OCI-LY3 (cell line): ENCODE measurements around the gene HPS5.
"Not testable (repeated sequence)": the region's sequence is repeated elsewhere in the genome, so short reads cannot be mapped to it uniquely, and the experiment has no call there.

Experiments used
- EZH2phosphoT487 ChIP-seq: fragments of 200-600 bp; shearing (Covaris generic); IDR thresholded peaks from 2 replicates; pipeline ENCODE4 v1.6.1; 2018; ENCODE audit warnings: antibody characterized with exemption, mixed run types, low read depth
- TF ChIP-seq, protein P1 (sequence below): fragments of 200-600, 300-600 bp; sonication (generic); IDR thresholded peaks from 2 replicates; pipeline ENCODE4 v1.5.1; 2014; ENCODE audit warnings: antibody characterized with exemption, low read length, low read depth

DNA sequence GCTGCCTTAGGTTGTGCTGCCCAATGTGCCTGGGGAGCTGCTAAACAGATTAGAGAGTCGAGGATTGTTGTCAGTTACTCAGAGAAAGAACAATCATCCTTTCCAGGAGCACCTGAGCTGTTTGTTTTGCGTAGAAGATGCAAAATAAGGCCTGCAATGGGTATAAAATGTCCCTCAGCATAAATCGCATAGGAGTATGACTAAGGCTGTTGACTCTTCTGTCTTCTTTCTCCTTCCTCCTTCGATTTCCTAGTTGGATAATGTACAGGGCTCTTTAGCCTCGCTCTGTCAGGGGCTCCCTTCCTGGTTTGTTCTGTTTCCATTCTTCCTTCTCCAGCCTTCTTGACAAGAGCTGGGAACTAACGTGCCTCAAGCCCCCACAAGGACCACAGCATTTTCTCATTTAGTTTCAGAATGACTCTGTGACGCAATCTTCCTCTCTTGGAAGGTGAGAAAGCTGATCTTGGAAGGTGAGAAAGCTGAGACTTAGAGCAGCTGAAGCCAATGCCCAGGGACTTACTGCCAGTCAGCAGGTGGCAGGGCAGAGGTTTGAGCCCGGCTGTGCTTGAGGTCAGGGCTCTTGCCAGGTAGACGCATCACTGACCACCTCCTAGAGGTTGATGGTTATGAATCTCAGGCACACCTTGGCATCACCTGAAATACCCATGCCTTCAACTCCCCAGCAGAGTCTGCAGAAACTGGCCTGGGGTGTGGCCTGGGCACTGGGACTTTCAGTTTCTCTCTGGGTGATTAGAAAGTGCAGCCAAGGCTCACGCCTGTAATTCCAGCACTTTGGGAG is 54.4 kb downstream of the HPS5 start:
- TF ChIP-seq, protein P1, sequence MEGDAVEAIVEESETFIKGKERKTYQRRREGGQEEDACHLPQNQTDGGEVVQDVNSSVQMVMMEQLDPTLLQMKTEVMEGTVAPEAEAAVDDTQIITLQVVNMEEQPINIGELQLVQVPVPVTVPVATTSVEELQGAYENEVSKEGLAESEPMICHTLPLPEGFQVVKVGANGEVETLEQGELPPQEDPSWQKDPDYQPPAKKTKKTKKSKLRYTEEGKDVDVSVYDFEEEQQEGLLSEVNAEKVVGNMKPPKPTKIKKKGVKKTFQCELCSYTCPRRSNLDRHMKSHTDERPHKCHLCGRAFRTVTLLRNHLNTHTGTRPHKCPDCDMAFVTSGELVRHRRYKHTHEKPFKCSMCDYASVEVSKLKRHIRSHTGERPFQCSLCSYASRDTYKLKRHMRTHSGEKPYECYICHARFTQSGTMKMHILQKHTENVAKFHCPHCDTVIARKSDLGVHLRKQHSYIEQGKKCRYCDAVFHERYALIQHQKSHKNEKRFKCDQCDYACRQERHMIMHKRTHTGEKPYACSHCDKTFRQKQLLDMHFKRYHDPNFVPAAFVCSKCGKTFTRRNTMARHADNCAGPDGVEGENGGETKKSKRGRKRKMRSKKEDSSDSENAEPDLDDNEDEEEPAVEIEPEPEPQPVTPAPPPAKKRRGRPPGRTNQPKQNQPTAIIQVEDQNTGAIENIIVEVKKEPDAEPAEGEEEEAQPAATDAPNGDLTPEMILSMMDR, result not testable (repeated sequence)
- TF ChIP-seq EZH2phosphoT487, result not testable (repeated sequence)
